Effector CD4-positive, alpha-beta T cell (primary cell): ENCODE results near the gene FAM184B.
"Not testable (repeated sequence)": the region's sequence is repeated elsewhere in the genome, so short reads cannot be mapped to it uniquely, and the experiment has no call there.

Experiments
- DNase-seq: peaks from one replicate; pipeline ENCODE4 v3.0.0-alpha.2; 2020

FAM184B gene

DNA sequence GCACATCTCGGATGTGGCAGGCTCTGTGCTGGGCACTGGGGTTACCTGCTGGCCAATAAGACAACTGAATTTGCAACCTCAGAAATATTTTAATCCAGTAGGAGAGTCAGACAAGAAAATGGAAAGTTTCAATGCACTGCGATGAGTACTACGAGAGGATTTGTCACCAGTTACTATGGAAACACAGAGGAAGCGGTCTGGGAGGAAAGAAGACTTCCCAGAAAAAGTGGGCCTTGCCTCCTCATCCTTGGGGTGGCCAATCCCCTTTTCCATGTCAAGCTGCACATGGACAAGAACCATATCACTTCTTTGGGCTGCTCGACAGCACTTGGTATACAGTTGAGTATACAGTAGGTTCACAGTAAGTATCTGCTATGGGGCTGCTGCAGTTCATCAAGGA, 67.6 kb downstream of the FAM184B start:
- DNase-seq = no peak

DNA sequence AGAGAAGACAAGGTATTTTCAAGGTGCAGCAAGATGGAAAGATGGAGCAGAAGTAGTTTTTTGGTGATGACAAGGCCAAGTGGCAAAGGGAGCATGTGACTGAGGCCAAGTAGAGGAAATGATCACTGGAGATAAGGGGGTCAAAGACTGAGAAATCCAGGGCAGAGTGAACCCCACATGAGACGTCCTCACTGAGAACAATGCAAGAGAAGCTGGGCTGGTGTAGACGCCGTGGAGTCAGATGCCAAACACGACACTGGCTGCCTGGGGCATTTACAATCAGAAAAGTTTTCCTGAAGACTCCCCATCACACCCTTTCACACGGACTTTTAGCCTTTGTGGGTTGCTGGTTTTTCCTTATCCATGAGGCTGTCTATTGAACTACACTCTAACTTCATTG, 69.3 kb downstream of the FAM184B start:
- DNase-seq = no peak

DNA sequence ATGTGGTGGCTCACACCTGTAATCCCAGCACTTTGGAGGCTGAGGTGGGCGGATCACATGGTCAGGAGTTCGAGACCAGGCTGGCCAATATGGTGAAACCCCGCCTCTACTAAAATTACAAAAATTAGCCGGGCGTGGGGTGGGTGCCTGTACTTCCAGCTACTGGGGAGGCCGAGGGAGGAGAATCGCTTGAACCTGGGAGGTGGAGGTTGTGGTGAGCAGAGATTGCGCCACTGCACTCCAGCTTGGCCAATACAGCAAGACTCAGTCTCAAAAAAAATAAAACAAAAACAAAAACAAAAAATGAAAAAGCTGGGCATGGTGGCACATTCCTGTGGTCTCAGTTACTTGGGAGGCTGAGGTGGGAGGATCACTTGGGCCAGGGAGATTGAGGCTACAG, 70.2 kb downstream of the FAM184B start:
- not testable (repeated sequence) for DNase-seq

DNA sequence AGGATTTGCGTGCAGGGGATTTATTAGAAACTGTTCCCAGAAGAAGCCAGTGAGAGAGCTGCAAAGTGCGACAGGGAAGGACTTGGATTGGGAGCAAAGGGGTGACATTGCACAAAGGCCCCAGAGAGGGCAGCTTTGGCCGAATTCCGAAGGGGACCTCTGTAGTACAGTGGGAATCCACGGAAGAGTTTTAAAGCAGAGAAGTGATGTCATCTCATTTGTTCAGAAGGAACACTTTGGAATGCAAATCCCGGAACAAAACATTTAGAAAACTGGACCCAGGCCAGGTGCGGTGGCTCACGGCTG, 71.7 kb downstream of the FAM184B start:
- no peak for DNase-seq

DNA sequence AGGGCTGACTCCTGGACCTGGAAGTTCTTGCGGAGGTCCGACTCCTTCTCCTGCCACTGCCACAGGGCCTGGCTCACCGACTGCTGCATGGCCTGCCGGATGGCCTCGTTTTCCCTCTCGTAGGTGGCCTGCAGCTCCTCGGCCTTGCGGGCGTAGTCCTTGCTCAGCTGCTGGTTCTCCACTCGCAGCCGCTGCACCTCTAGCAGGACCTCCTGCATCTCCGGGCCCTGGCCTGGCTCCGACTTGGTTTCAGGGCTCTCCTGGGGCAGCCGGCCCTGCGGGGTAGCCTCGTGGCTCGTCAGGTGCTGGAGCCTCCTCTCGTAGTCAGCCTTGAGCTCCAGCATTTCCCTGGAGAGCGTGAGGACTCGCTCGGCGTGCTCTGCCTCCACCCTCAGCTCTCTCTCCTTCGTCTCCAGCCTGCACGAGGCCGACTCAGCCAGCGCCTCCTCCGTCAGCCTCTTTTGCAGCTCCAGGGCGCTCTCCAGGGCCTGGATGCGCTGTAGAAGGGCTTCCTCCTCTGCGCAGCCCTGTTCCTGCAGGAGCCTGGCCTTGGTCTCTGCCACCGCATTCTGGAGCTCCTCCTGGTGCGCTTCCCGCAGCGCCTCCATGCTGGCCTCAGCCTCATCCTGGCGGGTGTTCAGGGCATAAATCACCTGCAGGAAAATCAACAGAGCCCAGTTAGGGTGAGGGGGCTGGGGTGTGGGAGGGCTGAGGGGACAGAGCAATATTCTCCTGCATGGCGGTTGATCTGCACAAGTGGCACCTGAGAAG, 72.2 kb downstream of the FAM184B start:
- no peak for DNase-seq

DNA sequence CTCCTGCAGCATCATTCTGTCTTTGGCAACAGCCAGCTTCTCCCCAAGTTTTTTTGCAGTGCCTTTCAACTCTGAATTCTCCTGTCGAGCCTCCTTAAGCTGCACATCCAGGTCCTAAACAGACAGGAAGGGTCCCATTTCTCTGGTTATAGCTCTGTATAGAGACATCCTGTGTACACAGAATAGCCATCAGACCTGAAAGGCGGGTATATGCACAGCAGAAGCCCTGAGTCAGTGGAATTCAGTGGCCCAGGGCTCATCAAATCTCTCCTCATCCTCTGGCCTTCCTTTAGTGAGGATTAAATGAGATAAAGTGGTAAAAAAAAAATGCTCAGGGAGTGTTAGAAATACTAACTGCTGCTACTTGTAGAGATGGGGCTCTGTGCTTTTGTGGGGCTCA, 73.8 kb downstream of the FAM184B start:
- DNase-seq = no peak

DNA sequence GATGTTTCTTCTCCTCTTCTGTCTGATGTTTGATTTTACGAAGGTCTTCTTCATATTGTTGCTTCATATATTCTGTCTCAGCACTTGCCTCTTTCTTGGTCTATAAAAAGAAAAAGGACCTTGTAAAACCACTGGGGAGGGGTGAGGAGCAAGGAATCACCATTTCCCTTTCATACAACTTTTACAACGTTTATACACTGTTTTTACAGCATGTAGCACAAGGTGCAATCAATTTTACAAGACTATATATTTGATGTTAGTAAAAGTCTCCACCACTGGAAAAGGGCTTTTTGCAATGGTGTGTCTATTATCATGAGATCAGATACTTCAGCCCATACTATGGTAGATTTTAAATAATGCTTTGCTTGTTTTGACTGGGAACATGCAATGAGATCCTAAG, 76.3 kb downstream of the FAM184B start:
- DNase-seq = no peak

DNA sequence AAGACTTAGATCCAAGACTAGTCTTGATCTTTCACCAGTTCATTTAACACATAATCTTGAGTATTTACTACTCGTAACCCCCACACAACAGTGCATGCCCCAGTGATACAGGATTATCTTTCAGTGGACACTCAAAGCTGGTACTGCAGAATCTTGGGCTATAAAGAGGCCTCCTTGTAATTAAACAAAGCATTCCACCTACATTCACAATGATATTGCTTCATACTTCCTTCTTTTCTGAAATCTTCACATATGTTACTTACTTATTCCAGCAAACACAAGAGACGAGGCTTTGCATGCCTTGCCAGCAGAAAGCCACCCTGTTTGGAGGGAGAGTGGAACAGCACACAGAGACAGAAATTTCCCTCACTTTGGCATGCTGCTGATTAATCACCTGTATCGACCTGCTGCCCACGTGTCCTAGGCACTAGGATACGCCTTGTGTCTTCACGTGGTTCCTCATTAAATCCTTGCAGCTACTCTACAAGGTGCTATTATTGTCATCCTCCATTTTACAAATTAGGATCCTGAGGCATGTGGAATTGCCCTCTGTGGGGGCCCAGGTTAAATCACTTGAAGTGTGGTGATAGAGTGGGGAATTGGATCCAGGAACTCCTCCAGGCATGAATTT, 77.3 kb downstream of the FAM184B start:
- no peak for DNase-seq

DNA sequence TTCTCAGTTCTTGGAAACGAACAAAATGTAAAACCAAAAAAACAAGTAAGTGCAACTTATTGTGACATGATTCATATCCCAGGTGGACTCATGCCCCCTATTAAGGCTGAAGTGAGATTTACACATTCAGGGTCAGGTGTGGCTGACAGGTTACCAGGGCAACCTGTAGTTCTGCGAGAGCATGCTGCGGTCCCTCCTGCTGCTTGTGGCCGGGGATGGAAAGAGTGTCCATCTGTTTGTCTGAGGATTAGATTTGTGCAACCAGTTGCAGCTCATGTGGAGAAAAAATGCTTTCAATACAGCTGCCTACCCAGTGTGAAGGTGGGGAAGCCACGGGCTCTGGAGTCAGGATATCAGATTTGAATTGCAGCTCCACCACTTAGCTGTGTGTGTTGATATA, 78.8 kb downstream of the FAM184B start:
- no peak for DNase-seq

DNA sequence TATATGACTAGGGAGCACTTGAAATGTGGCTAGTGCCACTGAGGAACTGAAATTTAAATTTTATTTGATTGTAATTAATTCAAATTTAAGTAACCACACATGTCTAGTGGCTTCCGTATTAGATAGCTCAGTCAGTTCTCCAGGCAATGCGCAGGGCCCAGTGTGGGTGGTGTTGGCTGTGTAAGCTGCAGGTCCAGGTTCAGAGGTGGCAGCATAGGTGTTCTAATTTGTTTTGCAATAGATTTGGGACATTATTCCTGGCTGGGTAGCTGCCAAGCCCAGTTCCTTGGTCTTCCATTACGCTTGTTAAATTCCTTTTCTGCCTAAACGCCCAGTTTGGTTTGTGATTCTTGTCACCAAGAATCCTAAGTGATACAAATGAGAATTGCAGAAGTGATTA, 79.5 kb downstream of the FAM184B start:
- DNase-seq = no peak

DNA sequence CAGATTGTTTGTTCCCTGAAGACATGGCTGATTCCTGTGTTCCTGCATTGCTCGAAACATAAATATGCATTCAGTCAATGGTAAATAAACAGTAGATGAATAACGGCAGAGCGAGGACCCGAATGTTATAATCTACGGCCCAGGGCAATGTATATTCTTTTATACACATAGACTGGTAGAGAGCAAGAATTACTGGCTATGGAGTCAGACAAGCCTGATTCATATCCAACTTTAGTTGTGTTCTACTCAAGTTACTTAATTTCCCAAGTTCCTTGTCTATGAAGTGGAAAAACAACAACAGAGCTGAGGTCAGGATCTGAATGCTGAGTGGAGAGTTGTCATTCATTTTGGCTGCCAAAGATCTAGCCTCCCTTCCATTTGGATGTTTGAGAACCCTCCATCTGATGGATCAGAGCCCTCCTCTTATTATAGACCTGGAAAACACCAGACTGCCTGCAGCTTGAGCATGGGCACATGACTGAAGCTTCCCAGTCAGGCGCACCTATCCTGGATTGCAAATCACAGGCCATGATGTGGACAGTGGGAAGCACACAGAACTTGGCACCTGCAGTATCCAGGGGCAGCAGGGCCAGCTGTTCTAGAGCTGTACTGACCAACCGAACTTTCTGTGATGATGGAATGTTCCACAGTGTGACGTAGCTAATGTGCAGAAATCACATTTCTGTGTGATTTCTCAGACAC, 80.1 kb downstream of the FAM184B start:
- DNase-seq = no peak

DNA sequence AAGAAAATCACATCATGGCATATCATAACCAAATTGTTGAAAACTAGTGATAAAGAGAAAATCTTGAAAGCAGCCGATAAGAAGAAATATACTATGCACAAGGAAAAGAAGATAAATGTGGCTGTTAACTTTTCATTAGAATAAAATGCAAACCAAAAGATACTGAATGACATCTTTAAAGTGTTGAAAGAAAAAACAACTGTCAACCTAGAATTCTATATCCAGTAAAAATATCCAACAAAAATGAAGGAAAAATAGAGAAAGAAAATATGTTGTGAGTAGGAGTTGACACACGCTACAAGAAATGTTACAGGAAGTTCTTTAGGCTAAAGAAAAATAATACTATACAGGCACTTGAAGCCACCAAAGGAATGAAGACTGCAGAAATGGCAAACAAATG, 82.0 kb downstream of the FAM184B start:
- no peak for DNase-seq

DNA sequence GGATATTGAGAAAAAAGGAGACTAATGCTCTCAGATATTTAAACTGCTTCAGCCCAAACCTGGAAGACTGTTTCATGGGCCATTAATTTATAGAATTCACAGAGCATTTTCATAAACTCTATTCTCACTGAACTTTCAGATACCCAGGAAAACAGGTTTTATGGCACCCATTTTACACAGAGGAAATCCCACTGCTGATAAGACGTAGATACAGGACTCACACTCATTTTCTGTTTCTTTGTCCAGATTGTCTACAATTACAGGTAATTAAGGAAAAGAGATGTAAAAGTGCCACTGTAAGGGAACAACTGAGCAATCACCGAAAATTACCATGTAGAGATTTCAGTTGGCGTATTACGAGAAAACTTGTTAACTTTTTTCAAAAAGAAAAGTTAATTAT, 83.3 kb downstream of the FAM184B start:
- no peak for DNase-seq

DNA sequence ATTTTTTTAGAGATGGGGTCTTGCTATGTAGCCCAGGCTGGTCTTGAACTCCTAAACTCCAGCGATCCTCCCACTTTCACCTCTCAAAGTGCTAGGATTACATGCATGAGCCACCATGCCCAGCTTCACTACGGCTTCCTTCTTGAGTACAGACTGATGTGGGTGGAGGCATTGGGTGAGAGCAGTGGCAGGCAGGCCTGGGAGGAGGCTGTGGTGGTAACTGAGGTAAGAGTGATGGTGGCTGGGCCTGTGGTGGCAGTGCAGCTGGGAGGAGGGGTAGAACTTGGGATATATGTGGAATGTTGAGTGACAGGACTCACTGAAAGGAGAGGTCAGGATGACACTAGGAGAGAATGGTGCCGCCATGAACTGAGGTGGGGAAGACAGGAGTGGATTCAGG, 86.1 kb downstream of the FAM184B start:
- DNase-seq = no peak

DNA sequence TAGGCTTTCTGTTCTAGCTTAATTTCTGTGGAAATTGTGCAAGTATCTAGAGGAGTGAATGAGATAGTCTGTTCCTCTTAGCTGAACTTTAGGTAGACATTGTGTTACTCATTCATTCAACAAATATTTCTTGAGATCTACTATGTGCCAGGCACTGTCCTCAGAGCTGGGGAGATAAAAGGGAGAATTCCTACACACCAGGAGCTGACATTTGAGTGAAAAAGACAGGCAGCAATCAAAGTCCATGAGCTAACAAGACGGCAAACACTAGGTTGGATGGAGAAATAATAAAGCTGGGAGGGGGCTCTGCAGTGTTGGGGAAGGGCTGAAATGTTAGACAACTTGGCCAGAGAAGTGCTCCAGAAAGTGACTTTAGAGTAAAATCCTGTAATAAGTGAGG, 86.9 kb downstream of the FAM184B start:
- DNase-seq = no peak

DNA sequence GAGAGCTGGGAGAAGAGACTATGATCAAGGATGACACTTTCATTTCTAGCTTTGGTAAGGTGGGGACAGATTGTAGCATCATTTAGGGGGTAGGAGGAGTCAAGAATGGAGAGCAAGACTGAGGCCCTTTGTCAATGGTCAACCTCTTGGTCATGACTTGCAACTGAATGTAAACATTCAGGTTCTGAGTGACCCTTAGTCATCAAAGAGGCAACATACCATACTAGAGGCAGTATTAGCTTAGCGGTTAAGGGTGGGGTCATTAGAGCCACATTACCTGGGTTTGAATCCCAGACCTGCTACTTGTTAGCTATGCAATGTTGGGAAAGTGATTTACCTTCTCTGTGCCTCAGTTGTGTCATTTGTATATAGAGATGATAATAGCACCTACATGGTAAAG, 90.5 kb downstream of the FAM184B start:
- no peak for DNase-seq

DNA sequence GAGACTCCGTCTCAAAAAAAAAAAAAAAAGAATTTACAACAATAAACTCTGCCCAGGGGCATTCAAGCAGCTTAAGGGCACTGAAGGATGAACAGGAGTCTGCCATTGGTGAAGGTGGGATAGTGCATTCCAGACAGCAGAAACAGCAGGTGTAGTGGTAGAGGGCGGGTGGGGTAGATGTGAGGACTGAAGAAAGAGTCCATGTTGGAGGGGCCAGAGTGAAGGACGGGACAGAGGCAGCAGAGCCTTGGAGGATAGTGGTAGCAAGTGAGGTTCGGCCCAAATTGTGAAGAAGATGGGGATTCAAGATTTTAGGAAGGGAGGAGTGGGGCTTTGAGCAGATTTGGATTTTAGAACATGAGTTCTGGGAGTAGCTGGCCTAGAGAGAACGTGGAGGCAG, 91.3 kb downstream of the FAM184B start:
- no peak for DNase-seq

DNA sequence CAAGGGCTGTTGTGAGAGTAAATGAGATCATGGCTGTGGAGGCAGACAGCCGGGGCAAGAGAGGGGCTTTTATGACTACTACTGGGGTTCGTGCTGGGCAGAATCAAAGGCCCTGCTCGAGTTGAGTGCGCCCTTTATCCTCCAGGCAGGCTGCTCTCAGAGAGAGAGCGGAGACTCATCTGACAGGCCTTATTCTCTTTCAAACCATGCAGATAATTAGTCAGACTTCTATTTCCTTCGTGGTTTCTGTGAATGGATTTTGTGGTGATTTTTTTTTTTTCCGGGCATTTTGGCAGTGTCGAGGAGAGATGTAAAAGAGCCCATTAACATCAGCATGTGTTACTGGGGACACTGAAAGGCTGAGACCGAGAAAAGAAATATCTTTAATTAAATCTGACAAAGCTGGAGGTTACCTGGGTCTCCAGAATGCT, 93.4 kb downstream of the FAM184B start:
- DNase-seq = no peak

DNA sequence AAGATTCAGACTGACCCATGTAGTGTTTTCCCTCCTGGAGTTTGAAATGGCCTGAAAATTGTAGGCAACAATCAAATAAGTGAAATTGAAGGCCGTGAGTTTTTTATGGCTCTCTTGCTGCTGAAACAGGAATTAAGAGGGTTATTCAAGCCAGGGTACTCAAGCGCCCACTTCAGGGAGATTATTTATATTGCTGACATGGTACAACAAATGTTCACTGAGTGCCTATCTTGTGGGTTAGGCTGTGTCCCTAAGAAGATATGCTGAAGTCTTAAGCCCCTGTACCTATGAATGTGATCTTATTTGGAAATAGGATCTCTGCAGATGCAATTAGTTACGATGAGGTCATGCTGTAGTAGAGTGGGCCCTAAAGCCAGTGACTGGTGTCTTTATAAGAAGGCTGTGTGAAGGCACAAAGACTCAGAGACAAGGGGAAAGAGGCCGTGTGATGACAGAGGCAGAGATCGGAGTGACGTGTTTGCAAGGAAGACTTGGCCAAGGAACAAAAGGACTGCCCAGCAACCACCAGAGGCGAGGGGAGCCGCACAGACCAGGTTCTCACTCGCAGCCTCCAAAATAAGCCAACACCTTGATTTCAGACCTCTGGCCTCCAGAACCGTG, 94.1 kb downstream of the FAM184B start:
- no peak for DNase-seq

DNA sequence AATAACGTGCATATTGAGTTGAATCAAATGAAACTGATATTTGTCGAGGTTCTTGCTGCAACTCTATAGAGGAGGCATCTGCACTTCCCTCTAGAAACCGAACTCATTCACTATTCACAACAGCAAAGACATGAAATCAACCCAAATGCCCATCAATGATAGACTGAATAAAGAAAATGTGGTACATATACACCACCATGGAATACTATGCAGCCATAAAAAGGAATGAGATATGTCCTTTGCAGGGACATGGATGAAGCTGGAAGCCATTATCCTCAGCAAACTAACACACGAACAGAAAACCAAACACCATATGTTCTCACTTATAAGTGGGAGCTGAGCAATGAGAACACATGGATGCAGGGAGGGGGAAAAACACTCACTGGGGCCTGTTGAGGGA, 96.8 kb downstream of the FAM184B start:
- DNase-seq = not testable (repeated sequence)

DNA sequence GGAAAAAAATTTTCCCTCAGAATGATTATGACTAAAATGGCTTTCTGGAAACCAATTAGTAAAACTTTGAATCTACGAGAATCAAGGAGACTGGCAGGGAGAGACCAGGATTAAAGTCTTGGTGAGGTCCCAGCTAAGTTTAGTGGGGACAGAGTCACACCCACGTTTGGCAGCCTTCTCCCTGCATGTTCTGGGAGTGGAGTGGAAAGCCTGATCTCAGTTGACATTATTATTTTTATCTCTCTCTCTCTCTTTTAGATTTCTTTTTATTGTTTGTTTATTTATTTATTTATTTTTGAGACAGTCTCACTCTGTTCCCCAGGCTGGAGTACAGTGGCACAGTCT, 99.2 kb downstream of the FAM184B start:
- no peak for DNase-seq

DNA sequence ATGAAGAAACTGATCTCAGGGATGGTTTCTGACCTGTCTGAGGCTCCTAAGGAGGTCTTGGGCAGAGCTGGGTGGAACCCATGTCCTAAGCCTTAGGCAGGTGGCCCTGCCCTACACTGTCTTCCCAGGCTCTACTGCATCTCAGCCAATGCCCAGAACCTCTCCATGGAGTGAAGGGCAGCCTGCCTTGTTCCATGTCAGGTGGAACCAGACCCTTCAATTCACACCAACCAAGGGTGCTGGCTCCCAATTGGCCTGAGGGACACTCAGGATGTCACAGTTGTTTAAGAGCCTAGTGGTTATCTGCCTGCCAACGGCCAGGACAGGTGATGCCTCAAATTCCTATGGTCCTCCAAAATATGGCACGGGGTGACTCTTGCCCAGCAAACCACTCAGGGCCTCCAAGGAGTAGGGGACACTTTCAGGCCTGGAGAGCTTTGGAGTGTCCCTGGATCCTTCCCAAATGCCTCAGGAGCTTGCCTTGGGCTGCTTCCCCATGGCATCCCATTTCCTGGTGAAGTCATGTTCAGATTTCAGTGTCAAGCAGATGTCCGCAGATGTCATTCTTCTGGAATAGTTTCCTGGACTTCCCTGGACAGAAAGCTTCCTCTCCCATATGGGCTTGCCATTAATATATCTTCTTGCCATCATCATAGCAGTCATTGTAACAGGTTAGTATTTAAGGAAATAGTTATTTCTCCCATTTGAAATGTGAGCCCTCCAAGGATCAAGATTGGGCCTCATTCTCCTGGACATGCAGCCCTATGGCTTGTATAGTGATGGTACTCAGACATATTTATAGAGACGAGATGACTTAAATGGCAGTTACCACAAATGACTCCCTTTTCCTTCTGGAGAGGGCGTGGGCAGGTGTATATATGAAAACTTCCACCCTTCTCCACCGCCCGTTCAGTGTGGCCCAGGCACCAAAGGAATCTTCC, 99.9 kb downstream of the FAM184B start:
- DNase-seq = no peak
